ENCODE data around the gene RPL32. TPM values are rescaled to one million over a fixed set of nuclear protein-coding genes. Genes with fewer than 3 reads are reported as not detected.
"Not testable (repeated sequence)": the region's sequence is repeated elsewhere in the genome, so short reads cannot be mapped to it uniquely, and the experiment has no call there.

The RPL32 gene
- total RNA-seq, 1 donor from 2014 or later, result 1,479 TPM

DNA sequence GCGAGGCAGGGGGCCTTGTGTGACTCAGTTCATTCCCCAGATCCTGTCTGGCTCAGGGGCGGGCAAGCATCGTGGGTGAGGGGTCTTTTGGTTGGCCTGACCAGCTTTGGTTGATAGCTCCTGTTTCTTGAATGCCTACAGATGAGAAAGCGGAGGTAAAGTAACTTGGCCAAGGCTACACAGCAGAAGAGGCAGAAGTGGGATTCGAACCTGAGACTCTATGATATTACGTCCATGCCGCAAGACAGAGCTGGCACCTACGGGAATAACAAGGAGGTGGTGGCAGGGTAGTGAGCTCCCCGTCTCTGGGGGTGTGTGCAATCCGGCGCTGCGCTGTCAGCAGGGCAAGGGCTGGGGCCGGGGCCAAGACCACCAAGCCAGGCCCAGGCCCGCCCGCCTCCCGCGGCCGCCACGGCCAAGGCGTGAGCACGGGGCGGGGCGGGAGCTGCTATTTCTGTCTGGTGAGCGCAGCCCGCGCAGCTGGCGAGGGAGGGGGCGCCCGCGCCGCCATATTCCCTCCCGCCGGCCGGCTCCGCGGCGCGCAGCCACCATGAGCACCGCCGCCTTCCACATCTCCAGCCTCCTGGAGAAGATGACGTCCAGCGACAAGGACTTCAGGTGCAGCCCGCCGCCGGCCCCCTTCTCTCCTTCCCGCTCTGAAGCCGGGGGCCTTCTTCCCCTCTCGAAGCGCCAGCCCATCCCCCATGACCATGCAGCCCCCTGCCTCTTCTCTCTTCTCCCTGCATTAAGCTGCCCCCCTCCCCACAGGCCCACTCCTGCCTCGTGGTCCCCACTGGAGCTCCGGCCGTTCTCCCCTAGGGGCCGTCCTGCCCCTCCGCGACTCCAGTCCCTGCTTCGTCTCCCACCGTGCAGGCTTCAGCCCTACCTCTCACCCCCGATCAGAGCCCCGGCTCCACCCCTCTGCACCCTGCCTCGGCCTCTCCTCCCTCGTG is 44.9 kb downstream of the RPL32 start, which contains the start of gene CAND2:
Gene CAND2 (plus strand): TSS at position 510 of the 953 bp plus-strand sequence. CDS start 41 bp downstream, at position 551.
- Histone ChIP-seq H3K9ac (ENCODE audit: low read length) (peak within 1 kb of the TSS; percentile 75), H3K9me3 (ENCODE audit: insufficient read depth, low read depth, low read length) (no peaks in the 10 kb centered on the region), H3K4me1 (ENCODE audit: insufficient read depth, low read length) (peaks cover 5% of the 10 kb centered on the region), H4K20me1 (ENCODE audit: insufficient read depth, low read length) (no peaks in the 10 kb centered on the region), H3K4me2 (ENCODE audit: low read length) (peak within 1 kb of the TSS; percentile 97), H3K36me3 (ENCODE audit: insufficient read depth, low read length) (no peaks in the 10 kb centered on the region), H3K27ac (ENCODE audit: low read depth, low read length) (no peak within 1 kb of the TSS), H3K27me3 (ENCODE audit: insufficient read depth, low read length) (no peaks in the 10 kb centered on the region), H3K79me2 (ENCODE audit: insufficient read depth, low read length) (no peaks in the 10 kb centered on the region), H2AFZ (ENCODE audit: low read depth, low read length) (peak within 1 kb of the TSS; percentile 85), H3K4me3 (ENCODE audit: insufficient read depth, low read depth, low read length) (peak within 1 kb of the TSS; percentile 67)
- no peaks in the 10 kb centered on the region for H3K9me3 Mint-ChIP-seq (ENCODE audit: unreplicated experiment)
- no peak within 1 kb of the TSS for H3K27ac Mint-ChIP-seq (ENCODE audit: unreplicated experiment)
- TF ChIP-seq EZH2 (IDR thresholded peaks at IDR 0.05; ENCODE audit: insufficient read depth, low read length), result no peak
- TF ChIP-seq, protein P1, sequence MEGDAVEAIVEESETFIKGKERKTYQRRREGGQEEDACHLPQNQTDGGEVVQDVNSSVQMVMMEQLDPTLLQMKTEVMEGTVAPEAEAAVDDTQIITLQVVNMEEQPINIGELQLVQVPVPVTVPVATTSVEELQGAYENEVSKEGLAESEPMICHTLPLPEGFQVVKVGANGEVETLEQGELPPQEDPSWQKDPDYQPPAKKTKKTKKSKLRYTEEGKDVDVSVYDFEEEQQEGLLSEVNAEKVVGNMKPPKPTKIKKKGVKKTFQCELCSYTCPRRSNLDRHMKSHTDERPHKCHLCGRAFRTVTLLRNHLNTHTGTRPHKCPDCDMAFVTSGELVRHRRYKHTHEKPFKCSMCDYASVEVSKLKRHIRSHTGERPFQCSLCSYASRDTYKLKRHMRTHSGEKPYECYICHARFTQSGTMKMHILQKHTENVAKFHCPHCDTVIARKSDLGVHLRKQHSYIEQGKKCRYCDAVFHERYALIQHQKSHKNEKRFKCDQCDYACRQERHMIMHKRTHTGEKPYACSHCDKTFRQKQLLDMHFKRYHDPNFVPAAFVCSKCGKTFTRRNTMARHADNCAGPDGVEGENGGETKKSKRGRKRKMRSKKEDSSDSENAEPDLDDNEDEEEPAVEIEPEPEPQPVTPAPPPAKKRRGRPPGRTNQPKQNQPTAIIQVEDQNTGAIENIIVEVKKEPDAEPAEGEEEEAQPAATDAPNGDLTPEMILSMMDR (IDR thresholded peaks at IDR 0.05; ENCODE audit: insufficient read depth, low read depth, low read length), result no peak
- H3K27me3 Mint-ChIP-seq (ENCODE audit: low read depth, unreplicated experiment), result peaks cover 10% of the 10 kb centered on the region
- H3K4me3 Mint-ChIP-seq (ENCODE audit: unreplicated experiment), result peak within 1 kb of the TSS; percentile 83
- H3K4me1 Mint-ChIP-seq (ENCODE audit: low read depth, unreplicated experiment), result no peaks in the 10 kb centered on the region
- no peaks in the 10 kb centered on the region for H3K36me3 Mint-ChIP-seq (ENCODE audit: low read depth, unreplicated experiment)
- peak; percentile 30 for DNase-seq (ENCODE audit: low read depth)
- FAIRE-seq, result no peak

DNA sequence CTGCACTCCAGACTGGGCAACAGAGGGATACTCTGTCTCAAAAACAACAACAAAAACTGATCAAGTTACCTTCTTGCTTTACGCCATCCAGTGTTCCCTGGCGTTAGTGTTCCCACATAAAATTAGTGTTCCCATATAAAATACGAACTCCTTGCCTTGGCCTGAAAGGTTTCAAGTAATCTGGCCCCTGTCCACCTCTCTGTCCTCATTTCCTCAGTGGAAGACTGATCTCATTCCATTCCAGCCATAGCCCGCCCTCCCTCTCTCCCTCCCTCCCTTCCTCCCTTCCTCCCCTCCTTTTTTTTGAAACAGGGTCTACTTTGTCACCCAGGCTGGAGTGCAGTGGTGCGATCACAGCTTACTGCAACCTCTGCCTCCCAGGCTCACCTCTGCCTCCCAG is 47.7 kb downstream of the RPL32 start:
- TF ChIP-seq, protein P1 (IDR thresholded peaks at IDR 0.05; ENCODE audit: insufficient read depth, low read depth, low read length), result no peak
- no peak for TF ChIP-seq EZH2 (IDR thresholded peaks at IDR 0.05; ENCODE audit: insufficient read depth, low read length)
- no peak overlapping the region for H3K27ac Mint-ChIP-seq (ENCODE audit: unreplicated experiment)
- H3K4me1 Mint-ChIP-seq (ENCODE audit: low read depth, unreplicated experiment), result no peaks in the 10 kb centered on the region
- Histone ChIP-seq H3K9me3 (ENCODE audit: insufficient read depth, low read depth, low read length) (no peaks in the 10 kb centered on the region), H3K4me3 (ENCODE audit: insufficient read depth, low read depth, low read length) (no peak overlapping the region), H4K20me1 (ENCODE audit: insufficient read depth, low read length) (no peaks in the 10 kb centered on the region), H3K9ac (ENCODE audit: low read length) (no peak overlapping the region), H3K79me2 (ENCODE audit: insufficient read depth, low read length) (no peaks in the 10 kb centered on the region), H3K36me3 (ENCODE audit: insufficient read depth, low read length) (no peaks in the 10 kb centered on the region), H2AFZ (ENCODE audit: low read depth, low read length) (no peak overlapping the region), H3K4me2 (ENCODE audit: low read length) (no peak overlapping the region), H3K4me1 (ENCODE audit: insufficient read depth, low read length) (peaks cover 5% of the 10 kb centered on the region), H3K27ac (ENCODE audit: low read depth, low read length) (no peak overlapping the region), H3K27me3 (ENCODE audit: insufficient read depth, low read length) (no peaks in the 10 kb centered on the region)
- peaks cover 11% of the 10 kb centered on the region for H3K27me3 Mint-ChIP-seq (ENCODE audit: low read depth, unreplicated experiment)
- no peak for DNase-seq (ENCODE audit: low read depth)
- H3K4me3 Mint-ChIP-seq (ENCODE audit: unreplicated experiment), result no peak overlapping the region
- H3K9me3 Mint-ChIP-seq (ENCODE audit: unreplicated experiment), result no peaks in the 10 kb centered on the region
- FAIRE-seq, result no peak
- H3K36me3 Mint-ChIP-seq (ENCODE audit: low read depth, unreplicated experiment), result no peaks in the 10 kb centered on the region

DNA sequence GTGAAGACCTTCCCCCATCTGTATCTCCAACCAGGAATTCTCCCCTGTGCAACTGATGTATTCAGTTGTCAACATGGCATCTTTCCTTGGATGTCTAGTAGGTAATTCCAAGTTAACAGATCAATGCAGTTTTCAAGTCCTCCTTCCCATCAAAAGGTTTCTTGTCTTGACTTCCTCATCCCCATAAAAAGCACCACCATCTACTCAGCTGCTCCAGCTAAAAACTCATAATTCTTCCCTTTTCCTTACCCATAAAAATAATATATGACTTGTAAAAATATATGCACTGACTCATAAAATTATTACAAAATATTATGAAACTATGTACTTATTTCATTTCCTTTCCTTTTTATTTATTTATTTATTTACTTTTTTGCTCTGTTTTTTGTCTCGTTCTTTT is 49.9 kb downstream of the RPL32 start:
- Histone ChIP-seq H3K4me1 (ENCODE audit: insufficient read depth, low read length) (peaks cover 5% of the 10 kb centered on the region), H3K4me3 (ENCODE audit: insufficient read depth, low read depth, low read length) (no peak overlapping the region), H3K36me3 (ENCODE audit: insufficient read depth, low read length) (no peaks in the 10 kb centered on the region), H3K9ac (ENCODE audit: low read length) (no peak overlapping the region), H3K27me3 (ENCODE audit: insufficient read depth, low read length) (no peaks in the 10 kb centered on the region), H3K27ac (ENCODE audit: low read depth, low read length) (no peak overlapping the region), H2AFZ (ENCODE audit: low read depth, low read length) (no peak overlapping the region), H3K9me3 (ENCODE audit: insufficient read depth, low read depth, low read length) (no peaks in the 10 kb centered on the region), H4K20me1 (ENCODE audit: insufficient read depth, low read length) (no peaks in the 10 kb centered on the region), H3K4me2 (ENCODE audit: low read length) (no peak overlapping the region), H3K79me2 (ENCODE audit: insufficient read depth, low read length) (no peaks in the 10 kb centered on the region)
- Mint-ChIP-seq H3K4me3 (ENCODE audit: unreplicated experiment) (no peak overlapping the region), H3K27me3 (ENCODE audit: low read depth, unreplicated experiment) (peaks cover 14% of the 10 kb centered on the region), H3K27ac (ENCODE audit: unreplicated experiment) (no peak overlapping the region), H3K9me3 (ENCODE audit: unreplicated experiment) (no peaks in the 10 kb centered on the region), H3K36me3 (ENCODE audit: low read depth, unreplicated experiment) (no peaks in the 10 kb centered on the region), H3K4me1 (ENCODE audit: low read depth, unreplicated experiment) (no peaks in the 10 kb centered on the region)
- no peak for FAIRE-seq
- no peak for DNase-seq (ENCODE audit: low read depth)
- no peak for TF ChIP-seq EZH2 (IDR thresholded peaks at IDR 0.05; ENCODE audit: insufficient read depth, low read length)
- TF ChIP-seq, protein P1 (IDR thresholded peaks at IDR 0.05; ENCODE audit: insufficient read depth, low read depth, low read length), result no peak

DNA sequence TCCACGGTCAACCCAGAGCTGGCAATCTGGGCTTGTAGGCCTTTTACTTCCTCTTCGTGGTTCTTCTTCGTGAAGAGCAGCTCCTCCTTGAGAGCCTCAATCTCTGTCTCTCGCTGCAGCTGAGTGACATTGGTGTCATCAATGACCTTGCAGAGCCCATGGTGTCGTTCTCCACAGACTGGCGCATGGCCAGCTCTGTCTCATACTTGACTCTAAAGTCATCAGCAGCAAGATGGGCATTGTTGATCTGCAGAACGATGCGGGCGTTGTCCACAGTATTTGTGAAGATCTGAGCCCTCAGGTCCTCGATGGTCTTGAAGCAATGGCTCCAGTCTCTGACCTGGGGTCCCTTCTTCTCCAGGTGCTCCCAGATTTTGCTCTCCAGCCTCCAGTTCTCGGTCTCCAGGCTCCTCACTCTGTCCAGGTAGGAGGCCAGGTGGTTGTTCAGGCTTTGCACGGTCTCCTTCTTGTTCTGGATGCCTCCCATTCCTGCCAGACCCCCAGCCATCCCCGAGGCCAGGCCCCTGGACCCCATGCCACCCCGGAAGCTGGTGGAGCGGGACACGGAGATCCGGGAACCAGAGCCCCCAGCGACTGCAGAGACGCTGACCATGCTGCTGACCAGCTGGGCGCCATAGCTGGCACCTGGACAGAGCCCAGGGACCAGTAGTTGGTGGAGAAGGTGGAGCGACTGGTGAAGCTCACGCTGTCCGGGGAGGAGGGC is 53.2 kb downstream of the RPL32 start:
- not testable (repeated sequence) for H3K27ac Mint-ChIP-seq (ENCODE audit: unreplicated experiment); H3K4me3 ChIP-seq (ENCODE audit: insufficient read depth, low read depth, low read length); H3K36me3 Mint-ChIP-seq (ENCODE audit: low read depth, unreplicated experiment); H3K4me1 Mint-ChIP-seq (ENCODE audit: low read depth, unreplicated experiment); H3K27me3 Mint-ChIP-seq (ENCODE audit: low read depth, unreplicated experiment); H3K27ac ChIP-seq (ENCODE audit: low read depth, low read length); H3K79me2 ChIP-seq (ENCODE audit: insufficient read depth, low read length); FAIRE-seq; H3K27me3 ChIP-seq (ENCODE audit: insufficient read depth, low read length); H3K36me3 ChIP-seq (ENCODE audit: insufficient read depth, low read length); H3K4me3 Mint-ChIP-seq (ENCODE audit: unreplicated experiment); H3K9me3 ChIP-seq (ENCODE audit: insufficient read depth, low read depth, low read length); DNase-seq (ENCODE audit: low read depth); H4K20me1 ChIP-seq (ENCODE audit: insufficient read depth, low read length); H3K9ac ChIP-seq (ENCODE audit: low read length); H3K4me1 ChIP-seq (ENCODE audit: insufficient read depth, low read length); H3K4me2 ChIP-seq (ENCODE audit: low read length); H2AFZ ChIP-seq (ENCODE audit: low read depth, low read length); H3K9me3 Mint-ChIP-seq (ENCODE audit: unreplicated experiment)

Measured in astrocyte (in vitro differentiated cells and primary cell).